HG02973 (cell line): ENCODE data around the gene SEC14L2.

Source experiments
- ATAC-seq: cut with Tn5 transposase; IDR thresholded peaks from one replicate; pipeline ENCODE4 v1.9.1; 2021; ENCODE audit warnings: moderate library complexity; ENCODE audit not compliant: unreplicated experiment

The SEC14L2 gene

GRCh38 chr22:30396871-30397655, at the start of gene SEC14L2:
Gene SEC14L2 (plus strand): TSS chr22:30397018. CDS start chr22:30397117, 99 bp downstream.
- ATAC-seq = no peak

GRCh38 chr22:30347255-30347892, 49.4 kb upstream of the SEC14L2 start:
- ATAC-seq = no peak

- no peak for ATAC-seq
Measured at GRCh38 chr22:30348404-30348803, 48.4 kb upstream of the SEC14L2 start.

- no peak for ATAC-seq
Measured at GRCh38 chr22:30348809-30349208, 48.0 kb upstream of the SEC14L2 start.

- no peak for ATAC-seq
Measured at GRCh38 chr22:30351226-30351625, 45.6 kb upstream of the SEC14L2 start.

GRCh38 chr22:30354644-30355043, 42.2 kb upstream of the SEC14L2 start:
- no peak for ATAC-seq

GRCh38 chr22:30356449-30357235, 40.2 kb upstream of the SEC14L2 start, which contains the start of the genes CCDC157 and SF3A1:
Gene CCDC157 (plus strand): TSS chr22:30357007. CDS start chr22:30366001, 8,994 bp downstream.
Gene SF3A1 (minus strand): TSS chr22:30356894. CDS start chr22:30356792, 102 bp downstream.
- peak; percentile 90 for ATAC-seq

- no peak for ATAC-seq
Measured at GRCh38 chr22:30357236-30357570, 39.6 kb upstream of the SEC14L2 start.

- ATAC-seq = no peak
Measured at GRCh38 chr22:30357650-30358215, 39.1 kb upstream of the SEC14L2 start.

- no peak for ATAC-seq
Measured at GRCh38 chr22:30358541-30358940, 38.3 kb upstream of the SEC14L2 start.

- no peak for ATAC-seq
Measured at GRCh38 chr22:30361916-30362650, 34.7 kb upstream of the SEC14L2 start.

GRCh38 chr22:30362651-30363281, 34.1 kb upstream of the SEC14L2 start:
- ATAC-seq = no peak

- ATAC-seq = no peak
Measured at GRCh38 chr22:30365891-30366290, 30.9 kb upstream of the SEC14L2 start.

GRCh38 chr22:30368420-30368819, 28.4 kb upstream of the SEC14L2 start:
- no peak for ATAC-seq

GRCh38 chr22:30370641-30371230, 26.1 kb upstream of the SEC14L2 start:
- ATAC-seq = no peak

GRCh38 chr22:30371321-30371720, 25.5 kb upstream of the SEC14L2 start:
- ATAC-seq = no peak

GRCh38 chr22:30371981-30372380, 24.8 kb upstream of the SEC14L2 start:
- no peak for ATAC-seq

- no peak for ATAC-seq
Measured at GRCh38 chr22:30372915-30373314, 23.9 kb upstream of the SEC14L2 start.
